RWPE1 (cell line): ENCODE data around the gene NLN.

Experiments used
- CTCF ChIA-PET: fragments of 350-600 bp; sonication (Branson Sonifier 250); formaldehyde crosslinking; extraction: SDS; loops from one replicate; lab custom pipeline; 2021; lab: Yijun Ruan, JAX
- POLR2A ChIA-PET: fragments of 400-600 bp; formaldehyde crosslinking; extraction: SDS; loops from one replicate; lab custom pipeline; 2020; ENCODE audit warnings: antibody characterized with exemption; ENCODE audit not compliant: low non-redundant PET; lab: Yijun Ruan, JAX
- DNase-seq: peaks from one replicate; pipeline ENCODE4 v3.0.0; 2012; ENCODE audit warnings: low spot score
- H3K27ac ChIP-seq: fragments of 450-650 bp; 2 replicates; pipeline ENCODE4 v1.5.1; 2017
- CTCF ChIP-seq: fragments of 450-650 bp; conservative IDR thresholded peaks from 2 replicates; pipeline ENCODE4 v1.5.1; 2017; ENCODE audit warnings: low read depth, mild to moderate bottlenecking

NLN gene

GRCh38 chr5:65738305-65738704 lies 16.3 kb downstream of the NLN start:
- POLR2A ChIA-PET = no interaction called here
- no peak overlapping the region for H3K27ac ChIP-seq
- TF ChIP-seq CTCF = no peak
- DNase-seq = no peak
- CTCF ChIA-PET = no interaction called here

- ChIA-PET POLR2A (no interaction called here), CTCF (interaction anchor here (0.6 kb wide), 1 partner anchor 189 kb away, joined by 3 read pairs; no protein-coding TSS in a partner anchor)
- H3K27ac ChIP-seq = no peak overlapping the region
- TF ChIP-seq CTCF = no peak
- DNase-seq = no peak
Observed at GRCh38 chr5:65739162-65739561, 17.2 kb downstream of the NLN start.

- ChIA-PET CTCF (interaction anchor here (0.6 to 1.1 kb wide), 4 partner anchors 15 to 321 kb away, joined by 3 to 4 read pairs (median 3); no protein-coding TSS in a partner anchor), POLR2A (no interaction called here)
- no peak overlapping the region for H3K27ac ChIP-seq
- peak; percentile 82 for TF ChIP-seq CTCF
- peak; percentile 79 for DNase-seq
Observed at GRCh38 chr5:65742565-65743231, 20.7 kb downstream of the NLN start.

GRCh38 chr5:65749221-65749844 lies 27.3 kb downstream of the NLN start:
- TF ChIP-seq CTCF = no peak
- H3K27ac ChIP-seq = no peak overlapping the region
- no peak for DNase-seq
- ChIA-PET POLR2A (no interaction called here), CTCF (interaction anchor here (0.6 to 0.8 kb wide), 2 partner anchors 39 to 324 kb away, joined by 5 to 6 read pairs; no protein-coding TSS in a partner anchor)

- TF ChIP-seq CTCF = no peak
- no peak overlapping the region for H3K27ac ChIP-seq
- CTCF ChIA-PET = interaction anchor here (0.6 kb wide), 2 partner anchors 248 to 324 kb away, joined by 5 to 6 read pairs; no protein-coding TSS in a partner anchor
- POLR2A ChIA-PET = no interaction called here
- DNase-seq = no peak
Observed at GRCh38 chr5:65749956-65750355, 28.0 kb downstream of the NLN start.

GRCh38 chr5:65750938-65751337 lies 28.9 kb downstream of the NLN start:
- ChIA-PET POLR2A (no interaction called here), CTCF (no interaction called here)
- no peak for DNase-seq
- TF ChIP-seq CTCF = no peak
- H3K27ac ChIP-seq = no peak overlapping the region
